ENCODE results near the gene PRIM2.
"Not testable (repeated sequence)": the region's sequence is repeated elsewhere in the genome, so short reads cannot be mapped to it uniquely, and the experiment has no call there.

Gene PRIM2

GRCh38 chr6:57579489-57579888, 262.1 kb downstream of the PRIM2 start:
- not testable (repeated sequence) for DNase-seq

GRCh38 chr6:57581586-57581985, 264.2 kb downstream of the PRIM2 start:
- not testable (repeated sequence) for DNase-seq

GRCh38 chr6:57601105-57601504, 283.7 kb downstream of the PRIM2 start:
- peak in 1 of 56 donors; percentile 2 for DNase-seq

- DNase-seq = not testable (repeated sequence)
Observed at GRCh38 chr6:57605303-57605702, 287.9 kb downstream of the PRIM2 start.

GRCh38 chr6:57606331-57606730, 288.9 kb downstream of the PRIM2 start:
- DNase-seq = not testable (repeated sequence)

- not testable (repeated sequence) for DNase-seq
Observed at GRCh38 chr6:57610612-57611011, 293.2 kb downstream of the PRIM2 start.

GRCh38 chr6:57618959-57619358, 301.5 kb downstream of the PRIM2 start:
- not testable (repeated sequence) for DNase-seq

- DNase-seq = not testable (repeated sequence)
Observed at GRCh38 chr6:57631773-57632172, 314.3 kb downstream of the PRIM2 start.

GRCh38 chr6:57658526-57658925, 341.1 kb downstream of the PRIM2 start:
- DNase-seq = not testable (repeated sequence)

GRCh38 chr6:57659794-57660193, 342.4 kb downstream of the PRIM2 start:
- not testable (repeated sequence) for DNase-seq

- DNase-seq = not testable (repeated sequence)
Observed at GRCh38 chr6:57660940-57661339, 343.5 kb downstream of the PRIM2 start.

GRCh38 chr6:57668108-57668507, 350.7 kb downstream of the PRIM2 start:
- not testable (repeated sequence) for DNase-seq

GRCh38 chr6:57671237-57671636, 353.8 kb downstream of the PRIM2 start:
- DNase-seq = not testable (repeated sequence)

- DNase-seq = not testable (repeated sequence)
Observed at GRCh38 chr6:57671937-57672627, 354.7 kb downstream of the PRIM2 start.

- DNase-seq = peak in 1 of 56 donors; percentile 1
Observed at GRCh38 chr6:57673281-57673680, 355.9 kb downstream of the PRIM2 start.

GRCh38 chr6:57675386-57675785, 358.0 kb downstream of the PRIM2 start:
- DNase-seq = not testable (repeated sequence)

GRCh38 chr6:57696382-57696781, 379.0 kb downstream of the PRIM2 start:
- DNase-seq = not testable (repeated sequence)
